HG02763 (cell line): ENCODE data around the gene PKD1.

Source experiments
- ATAC-seq: cut with Tn5 transposase; IDR thresholded peaks from one replicate; pipeline ENCODE4 v1.9.1; 2021; ENCODE audit warnings: mild to moderate bottlenecking, moderate library complexity; ENCODE audit not compliant: unreplicated experiment

PKD1 gene

GRCh38 chr16:2170587-2171435 is 35.1 kb upstream of the PKD1 start:
- ATAC-seq: no peak

- ATAC-seq: no peak
These were observed 34.4 kb upstream of the PKD1 start for GRCh38 chr16:2170080-2170479.

GRCh38 chr16:2167068-2167638 is 31.5 kb upstream of the PKD1 start:
- no peak for ATAC-seq

GRCh38 chr16:2166263-2167067 is 30.8 kb upstream of the PKD1 start:
- no peak for ATAC-seq

DNA sequence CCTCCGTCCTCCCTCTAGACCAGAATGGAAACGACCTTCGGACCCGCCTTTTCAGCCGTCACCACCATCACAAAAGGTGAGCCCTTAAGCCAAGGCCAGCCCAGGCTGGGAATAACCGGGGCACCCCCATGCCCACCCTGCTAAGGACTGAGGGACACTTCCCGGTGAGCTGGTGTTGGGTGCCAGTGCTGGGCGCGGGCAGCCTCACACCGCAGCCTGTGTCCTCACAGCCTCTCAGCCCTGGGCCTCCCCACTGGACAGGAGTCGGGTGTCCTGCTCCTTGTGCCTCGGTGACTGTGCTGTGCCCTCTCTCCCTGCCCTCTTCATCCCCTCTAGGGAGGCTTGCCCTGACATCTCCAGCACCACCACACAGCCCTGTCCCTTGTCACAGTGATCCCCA is 30.2 kb upstream of the PKD1 start:
- no peak for ATAC-seq

GRCh38 chr16:2163211-2163881 is 27.6 kb upstream of the PKD1 start:
- no peak for ATAC-seq

GRCh38 chr16:2162676-2163118 is 27.0 kb upstream of the PKD1 start:
- ATAC-seq: no peak

DNA sequence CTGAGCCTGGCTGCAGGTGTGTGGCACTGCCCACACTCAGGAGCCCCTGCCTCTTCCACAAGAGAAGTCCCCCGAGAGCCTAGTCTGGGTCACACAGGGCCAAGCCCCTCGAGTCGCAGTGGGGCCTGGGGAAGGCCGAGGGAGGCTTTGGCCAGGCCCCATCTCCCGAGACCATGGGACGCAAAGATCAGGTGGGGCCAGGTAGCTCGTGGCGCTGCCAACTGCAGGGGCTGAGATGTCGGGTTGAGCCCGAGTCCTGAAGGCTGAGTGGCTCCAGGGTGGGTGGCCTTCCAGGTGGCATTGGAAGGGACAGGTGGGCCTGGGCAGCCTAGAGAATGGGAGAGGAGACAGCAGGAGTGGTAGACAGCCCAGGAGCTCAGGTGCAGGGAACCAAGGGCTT is 26.2 kb upstream of the PKD1 start:
- no peak for ATAC-seq

GRCh38 chr16:2160915-2161551 is 25.3 kb upstream of the PKD1 start:
- ATAC-seq: no peak

DNA sequence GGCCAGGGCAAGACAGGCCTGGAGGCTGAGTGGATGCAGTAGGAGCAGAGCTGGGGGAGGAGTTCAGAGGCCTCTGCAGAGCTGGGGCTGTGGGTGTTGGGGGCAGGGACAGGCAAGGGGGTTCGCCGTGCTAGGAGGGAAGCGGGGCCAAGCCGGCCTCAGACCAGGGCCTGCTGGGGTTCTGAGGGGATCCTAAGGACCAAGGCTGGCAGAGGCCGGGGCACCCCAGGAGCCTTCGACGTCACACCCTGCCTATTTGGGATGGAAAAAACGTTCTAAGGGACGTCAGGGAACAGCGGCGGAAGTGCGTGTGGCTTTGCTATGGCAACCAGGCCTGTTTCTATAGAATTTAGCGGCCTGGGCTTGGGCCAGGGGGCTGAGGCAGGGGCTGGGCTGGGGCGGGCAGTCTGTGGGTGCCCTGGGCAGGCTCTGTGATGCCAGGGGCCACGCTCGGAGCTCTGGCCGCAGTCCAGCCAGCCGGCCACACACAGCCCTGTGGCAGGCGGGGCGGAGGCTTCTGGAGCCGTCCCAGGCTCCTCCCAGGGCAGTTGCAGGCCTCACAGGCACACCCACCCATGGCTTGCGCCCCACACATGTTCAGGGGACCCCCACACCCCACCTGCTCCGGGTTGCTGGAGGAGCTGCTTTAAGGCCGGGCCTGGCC is 23.6 kb upstream of the PKD1 start:
- ATAC-seq: no peak

GRCh38 chr16:2158262-2158638 is 22.6 kb upstream of the PKD1 start:
- no peak for ATAC-seq

- ATAC-seq: no peak
These were observed 22.0 kb upstream of the PKD1 start for GRCh38 chr16:2157480-2158261.

DNA sequence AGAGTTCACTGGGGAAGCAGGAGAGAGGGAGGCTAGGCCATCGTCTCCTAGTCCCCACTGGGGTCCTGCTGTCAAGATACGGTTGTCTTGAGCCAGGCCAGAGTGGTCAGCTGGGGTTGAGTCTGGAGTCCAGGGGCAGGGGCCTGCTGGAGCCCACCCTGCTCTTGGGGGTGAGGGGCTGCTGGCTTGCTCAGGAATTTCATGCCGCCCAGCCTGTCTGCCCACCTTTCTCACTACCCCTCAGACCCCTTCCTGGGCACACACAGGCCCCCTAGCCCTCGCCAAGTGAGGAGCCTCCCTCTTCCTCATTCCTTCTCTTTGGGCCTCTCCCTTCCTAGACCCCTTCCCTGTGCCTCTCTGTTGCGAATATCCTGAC is 21.1 kb upstream of the PKD1 start:
- no peak for ATAC-seq

DNA sequence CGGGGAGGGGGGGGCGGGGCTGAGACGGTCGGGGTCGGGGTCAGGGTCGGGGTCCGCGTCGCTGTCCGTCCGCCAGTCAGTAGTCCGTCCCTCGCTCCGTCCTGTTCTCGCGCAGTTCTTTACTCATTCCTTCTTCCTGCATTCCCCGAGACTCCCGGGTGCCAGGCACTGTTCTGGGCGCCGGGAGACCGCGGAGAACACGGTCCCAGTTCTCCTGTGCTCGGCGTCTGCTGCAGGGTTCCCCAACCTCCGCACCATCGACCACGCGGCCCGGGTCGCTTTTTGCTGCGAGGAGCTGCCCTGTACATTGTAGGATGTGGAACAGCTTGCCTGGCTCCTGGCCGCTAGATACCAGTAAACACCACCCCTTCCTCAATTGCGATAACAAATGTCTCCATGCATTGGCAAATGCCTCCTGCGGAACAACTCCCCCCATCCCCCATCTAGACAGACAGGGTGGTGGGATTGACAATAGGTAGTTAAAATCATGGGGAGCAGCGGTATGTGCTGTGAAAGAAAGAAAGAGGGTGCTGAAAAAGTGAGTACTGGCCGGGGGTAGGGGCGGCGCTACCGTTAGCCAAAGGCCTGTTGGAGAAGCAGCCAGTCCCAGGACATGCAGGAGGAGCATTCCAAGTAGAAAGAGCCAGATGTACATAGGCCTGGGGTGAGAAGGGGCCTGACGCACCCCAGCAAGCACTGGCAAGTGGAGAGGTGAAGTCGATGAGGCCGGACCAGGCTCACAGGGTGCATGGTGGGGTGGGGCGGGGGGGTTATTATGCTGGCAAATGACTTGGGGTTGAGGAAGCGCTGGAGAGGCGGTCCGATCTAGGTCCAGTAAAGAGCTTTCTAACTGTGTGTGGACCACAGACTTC is 20.5 kb upstream of the PKD1 start:
- no peak for ATAC-seq

- ATAC-seq: peak; percentile 80
These were observed 19.6 kb upstream of the PKD1 start, which contains the start of gene TRAF7 for GRCh38 chr16:2155091-2155950. TRAF7 (plus strand) TSS chr16:2155782; CDS start chr16:2163921, 8,139 bp downstream.

GRCh38 chr16:2154533-2155090 is 18.9 kb upstream of the PKD1 start:
- ATAC-seq: no peak
